Endothelial cell of umbilical vein (primary cell): ENCODE data around the gene UNC5B. TPM values are rescaled to one million over a fixed set of nuclear protein-coding genes. Genes with fewer than 3 reads are reported as not detected.

Experiments
- BruUV-seq: library from RNA; stranded (reverse); fragments of 400-500 nt; replicated peaks from 2 replicates; lab custom pipeline; 2021; lab: Mats Ljungman, UMichigan
- CTCF ChIA-PET: fragments of 300-600, 350-600 bp; sonication (Branson Sonifier 250); formaldehyde crosslinking; loops from one replicate; lab custom pipeline; 2021; ENCODE audit warnings: antibody characterized with exemption, inconsistent platforms; lab: Charles Lee
- POLR2A ChIA-PET: fragments of 300-600, 350-600 bp; sonication (Branson Sonifier 250); formaldehyde crosslinking; loops from one replicate; lab custom pipeline; 2021; ENCODE audit warnings: antibody characterized with exemption, inconsistent platforms; lab: Charles Lee
- DNase-seq: peaks from one replicate; pipeline ENCODE4 v3.0.0-alpha.2; 2011; ENCODE audit warnings: low read depth, low spot score
- FAIRE-seq: peaks from 2 replicates; lab custom pipeline; 2011; peaks lifted over from hg19 to GRCh38; lab: Jason Lieb, UNC
- H2AFZ ChIP-seq: 2 replicates; pipeline ENCODE4 v1.6.0; 2012; ENCODE audit warnings: low read depth, low read length, control low read depth, inconsistent platforms
- H3K27ac ChIP-seq: 2 replicates; pipeline ENCODE4 v1.5.1; 2011; ENCODE audit warnings: low read depth, mild to moderate bottlenecking, control low read depth, low read length, moderate library complexity; ENCODE audit not compliant: insufficient read depth
- H3K27me3 ChIP-seq, 2 experiments: 2 replicates each; pipeline versions ENCODE4 v1.6.0 to v1.6.1; 2011; ENCODE audit warnings: low read length in 2 of 2, mixed read lengths in 1 of 2; ENCODE audit not compliant: control insufficient read depth in 2 of 2, insufficient read depth in 2 of 2
- H3K36me3 ChIP-seq, 2 experiments: 2 replicates in 1 of 2; 3 replicates in 1 of 2; pipeline ENCODE4 v1.5.1; 2011; ENCODE audit warnings: low read length in 2 of 2, mild to moderate bottlenecking in 1 of 2, moderate library complexity in 1 of 2; ENCODE audit not compliant: control insufficient read depth in 2 of 2, insufficient read depth in 2 of 2; ENCODE audit errors: extremely low read depth in 1 of 2
- H3K4me1 ChIP-seq: 3 replicates; pipeline ENCODE4 v1.5.1; 2011; ENCODE audit warnings: mild to moderate bottlenecking, low read length; ENCODE audit not compliant: control insufficient read depth, insufficient read depth; ENCODE audit errors: extremely low read depth
- H3K4me2 ChIP-seq: 2 replicates; pipeline ENCODE4 v1.6.1; 2011; ENCODE audit warnings: low read length, control low read depth, mixed read lengths; ENCODE audit not compliant: insufficient read depth
- H3K4me3 ChIP-seq, 3 experiments: fragments of 200-600 bp in 1 of 3; sonication (generic), shearing (Covaris generic) in 1 of 3; replicated peaks in 1 of 3; 2 replicates each; pipeline ENCODE4 v1.5.1; 2011 to 2016; ENCODE audit warnings: control low read depth in 3 of 3, low read length in 3 of 3, mild to moderate bottlenecking in 2 of 3, inconsistent platforms in 1 of 3, low read depth in 1 of 3, moderate library complexity in 1 of 3; ENCODE audit not compliant: insufficient read depth in 1 of 3
- H3K79me2 ChIP-seq: 2 replicates; pipeline ENCODE4 v1.6.0; 2012; ENCODE audit warnings: low read length, inconsistent platforms; ENCODE audit not compliant: control insufficient read depth, insufficient read depth
- H3K9ac ChIP-seq: replicated peaks from 2 replicates; pipeline ENCODE3; 2011; ENCODE audit warnings: low read length, control low read depth; ENCODE audit not compliant: insufficient read depth; ENCODE audit errors: extremely low read depth
- H3K9me1 ChIP-seq: replicated peaks from 3 replicates; pipeline ENCODE4 v1.6.0; 2011; ENCODE audit warnings: mild to moderate bottlenecking, low read length; ENCODE audit not compliant: control insufficient read depth, insufficient read depth; ENCODE audit errors: extremely low read depth
- H3K9me3 ChIP-seq: replicated peaks from 2 replicates; pipeline ENCODE4 v1.5.1; 2012; ENCODE audit warnings: low read length, inconsistent platforms; ENCODE audit not compliant: control insufficient read depth, insufficient read depth
- H4K20me1 ChIP-seq: replicated peaks from 2 replicates; pipeline ENCODE3; 2011; ENCODE audit warnings: mild to moderate bottlenecking, low read length; ENCODE audit not compliant: control insufficient read depth, insufficient read depth; ENCODE audit errors: extremely low read depth
- CTCF ChIP-seq, 2 donors: IDR thresholded peaks; 1 replicate in 1 of 2; 2 replicates in 1 of 2; pipeline ENCODE4 v1.5.1; 2011; ENCODE audit warnings: low read length in 2 of 2, mild to moderate bottlenecking in 2 of 2, moderate library complexity in 2 of 2, control low read depth in 1 of 2, inconsistent platforms in 1 of 2, low read depth in 1 of 2; ENCODE audit not compliant: insufficient read depth in 1 of 2; ENCODE audit errors: extremely low read depth in 1 of 2
- JUN ChIP-seq: IDR thresholded peaks from 2 replicates; pipeline ENCODE4 v1.6.1; 2011; ENCODE audit warnings: borderline replicate concordance, low read depth; ENCODE audit not compliant: insufficient read length, insufficient read depth
- dilution Hi-C: fragments of 300-500 bp; cut with MboI; formaldehyde crosslinking; loops from one replicate; pipeline ENCODE4 v1.15.0; 2019; ENCODE audit warnings: low sequenced_read_pairs; ENCODE audit not compliant: extremely low pct_ligation_motif_present
- intact Hi-C: fragments of 100-400 bp; cut with micrococcal nuclease; formaldehyde crosslinking; loops from one replicate; pipeline ENCODE4 v1.10.0; 2022
- polyA plus RNA-seq, 4 experiments: library from polyadenylated mRNA; depleted of rRNA in 3 of 4; stranded (reverse) in 3 of 4; unstranded in 1 of 4; fragments of >200 nt; gene quantifications; 2 replicates each; pipeline versions ENCODE4 v1.2.1 to v1.2.3, GENCODE V29; 2011 to 2012; ENCODE audit warnings: missing spikeins in 1 of 4
- total RNA-seq: library from RNA; stranded (reverse); gene quantifications from 2 replicates; pipeline ENCODE4 v1.2.3, GENCODE V29; 2021

Gene UNC5B
- total and polyA plus RNA-seq, 2 donors (not counting 3 experiments of a cell fraction or from before 2014, with no cell fraction given): 0.39 to 2.5 TPM

- Histone ChIP-seq H3K27me3 (no peaks in the 10 kb centered on the region), H3K9me1 (no peaks in the 10 kb centered on the region), H3K36me3 (no peaks in the 10 kb centered on the region), H2AFZ (no peak overlapping the region), H3K4me2 (no peak overlapping the region), H3K9me3 (no peaks in the 10 kb centered on the region), H3K4me3 (no peak overlapping the region), H4K20me1 (no peaks in the 10 kb centered on the region), H3K27ac (peak overlapping the region; percentile 82), H3K79me2 (no peaks in the 10 kb centered on the region), H3K4me1 (peaks cover 19% of the 10 kb centered on the region), H3K9ac (no peak overlapping the region)
- FAIRE-seq (peak; percentile 64), DNase-seq (peak; percentile 54)
- BruUV-seq: no TSS peak
- intact Hi-C loops: loop anchor here (1.0 to 5.0 kb wide), 3 partner anchors 15 to 343 kb away; no protein-coding TSS in a partner anchor
- ChIA-PET CTCF (interaction anchor here (0.5 to 3.9 kb wide), 39 partner anchors 8 to 941 kb away, joined by 3 to 97 read pairs (median 5); partner anchors contain the start of gene UNC5B), POLR2A (interaction anchor here (0.5 to 0.6 kb wide), 2 partner anchors 29 to 762 kb away, joined by 3 read pairs; no protein-coding TSS in a partner anchor)
- dilution Hi-C loops: no loop called here
- TF ChIP-seq JUN (no peak), CTCF (IDR thresholded peaks at IDR 0.05; ENCODE audit: extremely low read depth in 1 of 2, insufficient read depth in 1 of 2, low read depth in 1 of 2, low read length in 2 of 2) (peak; percentile 66 to 80)
These were observed 58.2 kb downstream of the UNC5B start for GRCh38 chr10:71270301-71271220.
